MM.1S (cell line): ENCODE results near the gene DCN.

Source experiments
- EZH2 ChIP-seq: fragments of 300-600 bp; sonication (generic); optimal IDR thresholded peaks from 2 replicates; pipeline ENCODE3; 2017; ENCODE audit warnings: low read depth, mild to moderate bottlenecking, antibody characterized with exemption, low read length, mixed read lengths
- EZH2phosphoT487 ChIP-seq: fragments of 300-600 bp; sonication (generic); IDR thresholded peaks from 2 replicates; pipeline ENCODE4 v1.6.1; 2018; ENCODE audit warnings: antibody characterized with exemption, low read length
- TF ChIP-seq, protein P1 (sequence below): fragments of 300-600 bp; sonication (generic); IDR thresholded peaks from 2 replicates; pipeline ENCODE4 v1.5.1; 2016; ENCODE audit warnings: antibody characterized with exemption, low read length, mixed read lengths

DNA sequence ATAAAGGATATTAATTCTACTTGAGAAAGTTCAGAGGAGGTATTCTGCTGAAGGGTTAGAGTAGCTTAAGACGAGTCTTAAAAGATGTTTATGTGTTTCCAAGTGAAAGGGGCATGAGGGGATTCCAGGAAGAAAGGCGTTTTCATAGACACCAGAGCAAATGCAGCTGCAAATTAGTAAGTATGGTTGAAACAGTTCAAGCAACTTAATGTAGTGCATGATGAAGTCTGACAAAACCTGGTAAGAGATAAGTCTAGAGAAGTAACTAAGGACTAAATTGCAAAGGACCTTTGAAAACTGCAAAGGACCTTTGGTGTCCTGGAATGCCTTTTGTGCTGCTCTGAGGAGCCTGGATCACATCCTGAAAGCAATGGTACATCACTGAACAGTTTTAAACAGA lies 82.8 kb downstream of the DCN start:
- TF ChIP-seq, protein P1, sequence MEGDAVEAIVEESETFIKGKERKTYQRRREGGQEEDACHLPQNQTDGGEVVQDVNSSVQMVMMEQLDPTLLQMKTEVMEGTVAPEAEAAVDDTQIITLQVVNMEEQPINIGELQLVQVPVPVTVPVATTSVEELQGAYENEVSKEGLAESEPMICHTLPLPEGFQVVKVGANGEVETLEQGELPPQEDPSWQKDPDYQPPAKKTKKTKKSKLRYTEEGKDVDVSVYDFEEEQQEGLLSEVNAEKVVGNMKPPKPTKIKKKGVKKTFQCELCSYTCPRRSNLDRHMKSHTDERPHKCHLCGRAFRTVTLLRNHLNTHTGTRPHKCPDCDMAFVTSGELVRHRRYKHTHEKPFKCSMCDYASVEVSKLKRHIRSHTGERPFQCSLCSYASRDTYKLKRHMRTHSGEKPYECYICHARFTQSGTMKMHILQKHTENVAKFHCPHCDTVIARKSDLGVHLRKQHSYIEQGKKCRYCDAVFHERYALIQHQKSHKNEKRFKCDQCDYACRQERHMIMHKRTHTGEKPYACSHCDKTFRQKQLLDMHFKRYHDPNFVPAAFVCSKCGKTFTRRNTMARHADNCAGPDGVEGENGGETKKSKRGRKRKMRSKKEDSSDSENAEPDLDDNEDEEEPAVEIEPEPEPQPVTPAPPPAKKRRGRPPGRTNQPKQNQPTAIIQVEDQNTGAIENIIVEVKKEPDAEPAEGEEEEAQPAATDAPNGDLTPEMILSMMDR, result no peak
- no peak for TF ChIP-seq EZH2phosphoT487
- no peak for TF ChIP-seq EZH2
